ENCODE data around the gene NEGR1.

NEGR1 gene

DNA sequence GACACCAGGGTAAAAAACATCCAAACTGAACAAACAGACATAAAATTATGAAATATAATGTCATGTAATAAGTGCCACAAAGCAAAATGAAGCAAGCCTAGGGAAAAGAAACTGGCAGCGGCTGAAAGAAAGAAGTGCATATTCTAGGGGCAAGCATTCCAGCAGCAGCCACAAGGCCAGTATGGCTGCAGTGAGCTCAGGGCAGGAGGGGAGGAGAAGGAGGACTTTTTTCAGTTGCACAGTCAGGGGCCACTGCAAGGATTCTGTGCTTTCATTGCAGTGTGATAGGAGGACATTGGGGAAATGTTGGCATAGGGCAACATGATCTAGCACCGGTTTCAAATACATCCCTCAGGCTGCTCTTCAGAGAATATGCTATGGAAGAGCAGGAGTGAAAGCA is 263.8 kb downstream of the NEGR1 start:
- no peak for DNase-seq

DNA sequence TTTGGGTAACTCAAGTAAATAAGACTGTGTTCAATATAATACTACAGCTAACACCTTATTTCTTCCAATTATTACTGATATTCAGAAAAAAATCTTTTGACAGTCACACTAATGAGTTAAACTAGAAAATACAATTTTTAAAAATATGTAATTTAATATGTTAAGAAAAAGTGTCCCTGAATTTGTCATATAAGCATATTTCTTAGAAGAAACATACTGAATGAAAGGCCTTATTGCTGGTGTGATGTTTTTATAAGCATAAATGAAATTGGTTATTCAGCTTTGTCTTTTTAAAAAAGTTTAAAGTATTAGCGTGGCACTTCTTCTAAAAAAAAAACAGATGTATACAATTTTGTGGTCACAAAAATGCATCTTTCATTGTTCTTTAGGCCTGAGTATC is 267.3 kb downstream of the NEGR1 start:
- no peak for DNase-seq

DNA sequence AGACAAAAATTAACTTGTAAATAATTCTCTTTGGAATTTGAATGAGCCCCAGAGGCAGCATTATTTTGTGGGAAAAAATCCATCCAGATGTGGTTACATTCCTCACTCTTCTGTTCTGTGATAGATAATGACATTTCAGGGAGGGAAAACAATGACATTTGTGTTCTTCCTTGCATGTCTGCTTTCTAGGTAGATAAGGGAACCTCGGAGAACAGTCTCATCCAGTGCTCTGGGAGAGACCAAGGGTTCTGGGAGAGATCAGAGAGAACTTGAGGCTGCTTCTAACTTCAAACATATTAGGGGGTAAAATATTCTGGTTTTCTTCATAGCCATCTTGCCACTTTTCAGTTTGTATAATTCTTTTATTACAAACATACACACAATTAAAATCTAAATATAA is 269.2 kb downstream of the NEGR1 start:
- DNase-seq = no peak

DNA sequence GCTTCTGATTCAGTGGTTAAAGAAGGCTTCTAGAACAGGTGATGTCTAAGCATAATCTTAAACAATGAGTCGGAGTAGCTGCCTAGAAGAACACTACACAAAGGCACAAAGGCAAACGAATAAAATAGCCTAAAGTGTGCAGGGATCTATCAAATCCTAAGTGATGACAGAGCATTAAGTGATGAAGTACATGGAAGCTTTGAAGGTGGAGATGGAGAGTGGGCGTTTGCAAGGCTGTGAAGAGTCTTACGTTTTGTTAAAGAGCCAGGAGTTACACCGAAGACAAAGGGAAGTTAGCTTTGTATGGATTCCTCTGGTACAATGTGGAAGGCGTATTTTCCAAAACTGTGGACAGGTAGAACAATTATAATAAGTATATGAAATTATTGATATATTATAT is 270.6 kb downstream of the NEGR1 start:
- no peak for DNase-seq

DNA sequence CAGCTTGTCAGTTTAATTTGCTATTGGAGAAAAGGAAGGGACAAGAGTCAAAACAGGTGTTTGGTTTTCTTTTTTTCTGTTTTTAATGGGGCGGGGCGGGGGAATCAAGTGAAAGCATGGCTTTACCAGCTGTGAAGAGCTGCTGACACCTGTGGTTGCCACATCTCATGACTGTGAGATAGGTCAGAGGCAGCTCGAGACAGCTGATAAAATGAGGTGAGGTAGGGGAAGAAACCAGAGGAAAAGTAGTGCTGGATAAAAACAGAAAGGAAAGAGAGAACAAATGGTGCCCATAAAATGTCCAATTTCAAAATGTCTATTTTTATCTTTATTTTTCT is 272.3 kb downstream of the NEGR1 start:
- no peak for DNase-seq

DNA sequence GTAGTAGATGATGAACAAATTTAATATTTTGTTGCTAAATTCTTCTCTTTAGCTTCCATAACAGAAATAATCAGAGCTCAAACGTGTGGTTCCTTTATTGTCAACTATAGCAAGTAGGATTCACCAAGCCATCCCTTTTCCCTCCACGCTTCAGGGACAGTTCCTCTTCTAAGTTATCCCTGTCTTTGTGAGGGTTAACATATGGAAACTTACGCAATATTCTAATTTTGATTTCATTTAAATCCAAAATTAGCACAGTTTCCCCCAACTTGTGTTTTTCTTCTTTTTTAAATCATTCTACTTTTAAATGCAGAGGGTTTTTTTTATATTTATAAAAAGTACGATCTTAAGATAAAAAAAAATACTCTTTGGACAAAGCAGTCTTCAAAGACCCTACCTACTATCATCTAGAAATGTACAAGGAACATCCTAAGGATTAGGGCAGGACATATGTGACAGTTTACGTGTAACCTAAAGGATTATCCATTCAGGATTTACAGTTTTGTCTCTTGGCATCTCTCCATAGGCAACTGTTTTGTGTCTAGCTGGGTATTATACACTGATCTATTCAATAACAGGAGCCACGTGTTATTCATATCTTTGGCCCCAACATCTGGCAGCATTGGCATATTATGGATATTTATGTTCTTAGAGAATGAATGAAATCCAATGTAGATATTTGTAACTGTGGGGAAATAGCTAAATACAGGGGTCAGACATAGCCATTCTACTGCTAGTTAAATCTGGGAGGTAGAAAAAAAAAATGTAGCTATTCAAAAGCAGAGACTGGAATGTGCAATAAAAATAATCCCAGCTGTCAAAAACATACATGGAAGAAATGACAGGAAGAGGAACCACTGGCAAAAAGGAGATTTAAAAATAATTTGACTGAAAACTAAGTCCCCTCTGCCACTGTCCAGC is 272.9 kb downstream of the NEGR1 start:
- no peak for DNase-seq

DNA sequence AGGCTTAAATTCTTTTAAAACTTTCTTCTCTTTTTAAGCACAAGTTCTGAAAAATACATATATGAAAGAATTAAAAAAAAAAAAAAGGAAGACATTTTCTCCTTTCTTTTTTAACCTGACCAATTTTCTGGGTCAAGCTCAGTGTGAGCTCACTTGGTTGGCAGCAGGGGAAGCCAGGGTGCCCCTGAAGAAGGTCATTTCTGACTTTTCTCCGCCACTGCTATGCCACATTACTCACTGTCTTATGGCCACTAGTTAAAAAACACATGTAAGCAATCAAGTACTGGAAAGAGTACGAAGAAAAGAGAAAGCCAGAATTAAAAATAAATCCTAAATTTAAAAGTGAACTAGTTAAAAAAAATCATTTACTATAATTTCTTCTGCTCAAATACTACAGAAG is 275.0 kb downstream of the NEGR1 start:
- DNase-seq = no peak

DNA sequence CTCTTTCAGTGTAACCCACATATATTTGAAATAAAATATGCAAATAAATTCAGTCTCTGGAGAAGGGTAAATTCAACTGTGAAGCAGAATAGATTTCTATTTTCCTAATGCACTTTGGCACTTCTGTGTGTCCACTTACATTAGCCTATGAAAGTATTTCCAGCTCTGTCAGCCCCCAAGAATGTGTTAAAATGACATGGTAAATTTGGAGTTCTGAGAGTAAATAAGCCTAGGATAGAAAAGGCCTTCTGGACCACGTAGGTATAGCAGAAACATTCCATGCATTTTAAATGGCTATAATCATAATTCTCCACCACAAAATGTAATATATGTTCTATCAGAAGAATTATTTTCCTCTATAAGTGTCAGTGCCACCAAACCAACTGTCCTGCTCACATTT is 276.2 kb downstream of the NEGR1 start:
- DNase-seq = no peak

DNA sequence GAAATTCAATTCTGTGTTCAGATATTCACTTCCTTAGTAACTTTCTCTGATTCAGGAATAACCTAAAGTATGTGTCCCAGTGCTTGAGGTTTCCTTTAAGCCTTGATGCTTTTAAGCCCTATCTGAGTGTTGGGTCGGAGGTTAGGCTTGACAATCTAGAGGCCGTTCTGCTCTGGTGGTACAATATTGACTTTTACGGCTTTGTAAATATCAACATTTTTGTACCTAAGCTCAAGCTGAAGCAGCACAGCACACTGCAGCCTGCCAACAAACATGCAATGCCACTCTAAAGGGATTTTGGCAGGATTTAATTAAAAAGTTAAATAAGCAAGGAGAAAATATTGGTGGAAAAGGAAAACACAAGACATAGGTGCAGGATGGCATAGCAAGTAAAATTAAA is 279.2 kb downstream of the NEGR1 start:
- DNase-seq = no peak

DNA sequence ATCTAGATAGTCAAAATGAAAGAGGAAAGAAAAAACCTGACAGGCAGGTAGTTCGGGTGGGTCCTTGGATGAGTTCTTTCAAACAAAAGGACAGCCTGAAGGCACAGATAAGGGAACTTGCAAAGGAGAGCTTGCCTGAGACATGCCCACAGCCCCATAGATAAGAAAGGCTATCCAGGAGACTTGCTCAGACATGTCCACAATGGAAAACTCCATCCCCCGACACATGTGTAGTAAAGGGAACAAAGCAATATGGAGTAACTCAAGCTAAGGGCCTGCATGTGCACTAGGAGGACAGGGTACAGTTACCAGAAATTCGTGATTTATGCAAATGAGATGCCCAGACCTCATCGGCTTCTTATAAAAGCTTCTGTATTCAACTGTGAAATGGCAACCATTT is 281.5 kb downstream of the NEGR1 start:
- DNase-seq = no peak

DNA sequence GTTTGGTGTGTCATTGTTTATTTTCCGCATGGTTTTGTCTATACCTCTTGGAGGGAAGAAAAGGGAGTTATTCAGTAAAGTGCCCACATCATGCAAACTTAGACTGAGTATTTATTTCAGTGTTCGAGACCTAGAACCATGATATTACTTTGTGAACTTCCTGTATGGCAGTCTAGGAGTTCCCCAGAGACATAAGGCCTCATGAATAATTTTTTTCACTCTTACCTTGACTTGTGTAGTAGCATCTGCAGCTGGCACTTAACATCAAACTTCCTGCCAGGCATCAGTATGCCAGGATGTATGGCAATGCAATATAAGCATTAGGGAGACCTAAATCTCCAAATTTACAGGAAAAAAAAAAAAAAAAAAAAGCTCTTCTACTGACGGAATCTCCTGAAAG is 287.7 kb downstream of the NEGR1 start:
- DNase-seq = no peak

DNA sequence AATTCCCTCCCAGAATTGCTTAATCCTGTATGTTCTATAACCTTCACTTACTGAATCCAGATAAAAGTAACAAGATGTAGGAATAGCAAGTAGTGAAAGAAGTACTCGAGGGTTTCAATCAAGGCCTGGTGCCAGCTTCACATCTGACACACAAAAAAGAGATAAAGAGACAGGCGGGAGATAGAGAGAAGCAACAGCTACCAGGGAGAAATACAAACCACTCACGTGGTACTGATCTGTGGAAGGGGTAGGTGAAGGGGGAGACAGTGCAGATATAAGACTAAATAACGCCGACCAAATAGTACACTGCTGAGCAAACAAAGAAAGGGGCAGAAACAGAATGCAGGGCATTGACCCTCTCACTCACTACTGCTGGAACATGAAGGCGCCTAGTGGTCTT is 295.2 kb downstream of the NEGR1 start:
- no peak for DNase-seq

DNA sequence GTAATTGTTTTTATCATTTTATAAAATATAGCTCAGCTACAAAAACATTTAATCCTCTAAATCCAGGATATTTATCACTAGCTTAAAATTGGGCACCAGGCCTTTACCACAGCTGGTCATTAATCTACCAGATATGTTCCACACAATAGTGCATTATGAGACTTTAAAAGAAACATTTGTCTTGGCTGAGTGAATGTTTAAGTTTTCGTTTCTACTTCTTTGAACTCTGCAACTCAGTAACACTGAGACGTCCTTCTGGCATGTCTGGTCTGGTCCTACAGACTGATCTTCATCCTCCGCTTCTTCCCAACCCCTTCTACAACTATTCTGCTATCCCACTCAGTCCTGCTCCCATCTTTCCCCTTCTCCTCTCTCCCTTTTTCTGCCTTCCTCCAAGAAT is 296.2 kb downstream of the NEGR1 start:
- no peak for DNase-seq

DNA sequence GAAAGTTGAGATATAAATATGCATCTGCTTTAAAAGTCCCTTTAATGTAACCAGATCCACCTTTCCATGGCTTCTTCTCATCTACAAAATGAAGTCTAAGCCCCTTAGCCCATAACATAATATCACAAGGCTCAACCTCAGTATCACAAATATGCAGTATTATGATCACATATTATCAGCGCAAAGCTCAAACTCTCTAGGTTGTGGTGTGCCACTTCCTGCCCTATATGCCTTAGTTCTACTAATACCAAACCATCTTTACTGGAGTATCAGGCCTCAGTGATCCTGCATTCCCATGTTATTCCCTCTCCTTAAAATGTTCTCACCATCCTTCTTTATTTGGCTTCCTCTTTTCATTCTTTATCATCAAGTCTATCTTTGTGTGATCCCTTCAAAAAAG is 301.8 kb downstream of the NEGR1 start:
- DNase-seq = no peak

DNA sequence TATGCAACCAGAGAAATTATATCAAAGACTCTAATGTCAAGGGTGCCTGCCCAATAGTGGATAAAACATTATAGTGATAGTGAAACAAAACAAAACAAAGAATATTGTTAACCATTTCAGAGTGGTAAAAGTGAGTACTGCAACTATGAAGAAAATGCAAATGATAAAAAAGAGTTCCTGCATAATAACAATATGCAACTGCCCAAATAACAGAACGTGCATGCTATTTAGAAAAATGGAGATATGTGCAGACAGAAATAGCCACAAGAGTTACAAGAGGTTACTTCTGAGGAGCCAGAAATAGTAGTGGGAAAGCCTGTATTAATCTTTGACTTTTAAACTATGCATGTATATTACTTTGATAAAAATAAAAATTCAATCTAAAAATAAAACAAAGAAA is 302.5 kb downstream of the NEGR1 start:
- DNase-seq = no peak

DNA sequence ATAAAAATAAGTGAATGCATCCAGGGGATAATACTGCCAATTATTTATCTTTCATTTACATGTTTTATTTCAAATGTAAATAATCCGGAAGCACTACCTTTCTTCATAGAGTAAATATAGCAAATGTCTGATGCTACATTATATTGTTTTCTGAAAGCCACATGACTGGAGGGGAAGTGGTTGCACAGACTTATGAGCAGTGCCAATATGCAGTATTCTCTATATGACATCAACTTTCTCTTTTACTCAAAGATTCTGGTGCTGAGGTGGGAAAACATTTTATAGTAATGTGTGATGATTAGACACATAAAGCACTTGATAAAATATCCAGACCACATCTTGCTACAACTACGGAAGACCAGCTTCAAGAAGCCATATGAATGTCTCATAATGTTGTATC is 314.7 kb downstream of the NEGR1 start:
- no peak for DNase-seq

DNA sequence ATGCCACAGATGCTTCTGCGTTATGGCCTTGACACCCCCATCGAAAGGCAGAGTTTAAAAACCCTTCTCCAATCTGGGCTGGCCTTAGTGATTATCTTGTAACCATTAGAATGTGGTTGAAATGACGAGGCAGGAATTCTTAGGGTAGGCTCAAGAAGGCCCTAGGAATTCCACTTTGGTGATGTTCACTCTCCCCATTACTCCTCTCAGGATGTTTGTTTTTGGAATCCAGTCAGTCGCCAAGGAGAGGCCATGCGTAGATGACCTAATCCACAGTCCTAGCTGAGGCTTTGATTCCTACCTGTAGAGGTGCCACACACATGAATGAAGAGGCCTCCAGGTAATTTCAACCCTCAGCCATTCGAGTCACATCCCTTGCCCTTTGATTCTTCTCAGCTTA is 318.2 kb downstream of the NEGR1 start:
- no peak for DNase-seq

DNA sequence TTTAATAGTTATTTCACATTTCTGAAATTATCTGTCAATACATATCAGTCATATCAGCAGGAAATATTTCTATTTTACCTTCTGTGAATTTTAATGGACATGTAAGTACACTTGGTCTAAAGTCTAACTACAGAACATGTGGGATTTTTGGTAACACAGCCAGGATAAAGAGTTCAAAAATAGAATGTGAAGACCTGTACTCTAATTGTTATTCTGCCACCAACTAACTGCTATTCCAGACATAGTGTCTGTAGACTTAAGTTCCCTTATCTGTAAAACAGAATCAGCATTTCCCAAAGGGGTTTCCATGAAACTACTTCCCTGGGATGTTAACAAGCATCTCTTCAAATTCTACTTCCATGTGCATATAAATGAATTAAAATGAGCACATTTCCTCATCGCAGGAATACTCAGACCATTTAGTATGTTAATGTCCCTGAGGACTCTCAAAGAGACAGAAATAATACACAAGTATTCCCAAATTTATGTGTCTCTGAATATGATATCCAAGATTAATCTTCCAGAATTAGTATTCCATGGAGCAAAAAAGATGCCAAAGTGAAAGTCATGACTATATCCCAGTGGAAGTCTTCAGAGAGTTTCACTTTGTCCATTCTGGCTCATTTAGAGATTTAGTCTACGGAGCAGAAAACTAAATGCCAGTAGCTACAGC is 325.6 kb downstream of the NEGR1 start:
- DNase-seq = no peak

DNA sequence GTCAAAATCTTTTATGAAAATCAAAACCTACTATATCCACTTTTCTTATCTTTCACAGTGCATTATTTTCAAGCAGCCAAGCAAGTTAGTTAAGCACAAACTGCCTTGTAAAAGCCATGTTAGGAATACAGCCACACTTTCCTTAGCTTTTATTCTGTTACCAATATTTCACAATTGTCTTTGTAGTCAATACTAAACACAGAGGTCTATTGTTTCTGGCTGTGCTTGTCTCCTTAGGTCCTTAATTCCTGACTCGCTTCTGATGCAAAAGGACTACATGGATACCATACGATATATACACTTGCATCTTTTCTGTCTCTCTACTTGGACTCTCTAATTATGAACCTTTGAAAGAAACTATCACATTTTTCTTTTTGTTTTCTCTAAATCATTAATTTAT is 331.8 kb downstream of the NEGR1 start:
- no peak for DNase-seq

DNA sequence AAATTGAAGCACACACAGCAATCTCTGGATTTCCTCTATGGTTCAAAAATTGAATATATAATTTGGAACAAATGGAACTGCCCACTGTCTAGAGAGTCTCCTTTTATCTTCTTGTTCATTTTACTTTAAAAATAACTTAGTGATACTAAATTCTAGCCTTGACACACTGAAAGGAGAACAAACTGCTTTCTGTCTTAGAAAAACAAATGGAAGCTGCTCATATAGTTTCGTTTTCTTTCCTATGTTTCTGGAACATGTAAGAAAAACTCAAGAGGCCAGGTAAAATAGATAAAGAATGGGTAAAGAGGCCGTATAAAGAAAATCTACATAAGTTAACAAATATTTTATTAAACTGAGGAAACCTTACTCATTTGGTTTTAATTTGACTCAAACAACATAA is 332.7 kb downstream of the NEGR1 start:
- no peak for DNase-seq

DNA sequence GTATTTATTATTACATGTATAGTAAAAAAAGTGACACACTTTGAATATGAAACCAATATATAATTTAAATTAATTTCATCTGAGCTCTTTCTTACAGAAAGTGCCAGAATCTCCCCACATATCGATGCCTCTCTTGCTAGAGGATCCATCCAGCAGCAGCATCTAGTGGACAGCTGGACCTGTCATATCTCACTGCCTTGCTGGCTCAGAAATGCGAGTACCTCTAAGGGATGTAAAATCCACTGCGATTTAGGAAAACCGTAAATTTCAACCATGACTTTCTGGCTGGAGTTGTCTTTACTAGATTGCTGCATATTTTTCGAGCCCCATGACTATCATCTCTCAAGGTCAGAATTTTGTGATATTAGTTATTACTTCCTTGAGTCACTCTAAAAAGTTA is 333.8 kb downstream of the NEGR1 start:
- no peak for DNase-seq

DNA sequence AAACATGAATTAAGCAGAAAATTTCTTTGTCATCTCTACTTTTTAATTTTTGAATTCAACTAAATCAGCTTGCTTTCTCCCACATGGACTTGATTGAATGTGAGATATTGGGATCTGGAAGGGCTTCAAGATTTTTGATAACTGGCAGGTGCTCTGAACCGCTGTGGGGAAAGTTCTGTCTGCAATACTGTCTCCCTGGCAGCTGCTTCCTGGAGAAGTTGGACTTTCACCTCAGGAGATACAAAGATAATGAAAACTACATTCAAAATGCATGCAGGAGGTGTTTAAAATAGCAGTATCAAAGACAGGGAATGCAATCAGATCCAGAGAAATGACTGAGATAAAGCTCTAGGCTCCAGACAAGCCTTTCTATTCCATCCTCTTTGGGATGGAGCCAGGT is 338.3 kb downstream of the NEGR1 start:
- DNase-seq = no peak

DNA sequence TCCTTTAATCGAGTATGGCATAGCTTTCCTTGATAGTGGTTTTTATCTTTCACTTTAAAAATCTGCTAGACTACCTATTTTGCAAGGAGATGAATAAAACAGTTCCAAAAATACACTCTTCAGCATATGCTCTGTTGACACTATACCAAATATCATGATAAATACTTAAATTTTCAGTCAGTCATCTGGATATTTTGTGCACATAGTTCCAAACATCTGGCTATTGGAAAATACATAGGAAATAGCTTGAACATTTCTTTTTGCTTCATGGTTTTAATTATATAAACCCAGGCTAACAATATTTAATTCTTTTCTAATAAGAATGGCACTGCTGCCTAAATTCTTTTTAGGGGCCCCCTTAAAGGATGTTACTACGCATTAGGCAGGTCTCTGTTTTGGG is 342.1 kb downstream of the NEGR1 start:
- no peak for DNase-seq

DNA sequence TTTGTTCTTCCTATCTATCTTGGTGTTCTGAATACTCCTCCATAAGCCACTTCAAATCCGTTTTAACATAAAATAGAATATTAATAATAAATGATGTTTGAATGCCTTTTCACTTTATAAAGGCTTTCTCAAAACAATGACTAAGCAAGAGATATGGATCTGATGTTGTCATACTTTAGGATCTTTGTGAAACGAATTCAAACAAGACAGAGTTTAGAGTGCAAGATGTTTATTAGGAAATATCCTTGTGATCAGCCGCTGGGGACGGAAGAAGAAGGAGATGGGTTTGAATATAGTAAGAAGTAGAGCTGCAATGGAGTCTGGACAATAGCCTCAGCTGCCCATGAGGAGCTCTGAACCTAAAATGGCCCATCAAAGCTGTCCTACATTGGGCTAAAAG is 351.8 kb downstream of the NEGR1 start:
- no peak for DNase-seq

Data from stimulated activated CD4-positive, alpha-beta T cell treated with anti-CD3 and anti-CD28 coated beads, Interleukin-2, amount 100 ng/mL, for 24 hours (primary cell).